HG03571 (cell line): Measurements from ENCODE around the gene FFAR2.

Experiments used
- ATAC-seq: cut with Tn5 transposase; IDR thresholded peaks from one replicate; pipeline ENCODE4 v1.9.1; 2021; ENCODE audit not compliant: unreplicated experiment

FFAR2 gene

GRCh38 chr19:35484252-35485036 lies 36.4 kb downstream of the FFAR2 start:
- ATAC-seq = peak; percentile 79

GRCh38 chr19:35486268-35486708 lies 38.2 kb downstream of the FFAR2 start:
- no peak for ATAC-seq

DNA sequence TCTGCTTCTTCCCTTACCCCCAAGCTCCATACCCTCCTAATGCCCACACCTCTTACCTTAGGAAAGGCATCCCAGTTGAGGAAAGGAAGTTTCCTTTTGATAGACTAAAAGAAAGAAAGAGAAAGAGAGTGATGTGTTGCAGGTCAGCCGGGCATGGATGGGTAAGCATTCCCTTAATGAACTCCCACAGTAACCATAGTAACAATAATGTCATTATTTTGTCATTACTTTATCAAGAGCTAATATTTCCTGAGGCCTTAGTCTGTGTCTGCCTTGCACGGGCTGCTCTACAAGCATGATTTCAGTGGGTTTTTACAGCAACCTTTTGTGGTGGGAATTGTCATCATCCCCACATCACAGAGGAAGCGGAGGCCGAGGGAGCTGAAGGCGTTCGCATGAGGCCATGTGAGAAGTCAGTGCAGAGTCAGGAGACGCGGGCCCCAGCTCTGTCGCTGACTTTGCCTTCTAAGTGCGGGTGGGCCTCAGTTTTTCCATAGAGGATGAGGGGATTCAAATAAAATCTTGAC lies 39.7 kb downstream of the FFAR2 start:
- ATAC-seq = no peak

DNA sequence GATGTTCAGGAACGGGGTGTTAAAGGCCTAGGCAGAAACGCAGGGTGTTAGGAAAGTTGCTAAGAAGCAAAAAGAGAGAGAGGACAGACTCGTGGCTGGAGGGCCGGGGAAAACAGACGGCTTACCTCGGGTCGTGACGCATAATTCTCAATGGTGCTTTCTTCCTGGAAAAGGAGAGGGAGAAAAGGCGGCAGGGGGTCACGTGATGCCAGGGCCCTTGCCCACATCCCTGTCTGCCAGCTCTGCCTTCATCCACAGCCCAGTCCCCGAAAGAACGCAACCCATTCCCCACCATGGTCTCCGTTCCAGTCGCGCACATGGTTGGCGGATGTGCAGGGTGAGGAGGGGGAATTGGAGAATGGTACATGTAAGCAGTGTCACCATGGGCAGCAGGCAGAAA lies 40.6 kb downstream of the FFAR2 start:
- ATAC-seq = no peak

- no peak for ATAC-seq
These were observed 42.3 kb downstream of the FFAR2 start, which contains the start of gene KRTDAP for GRCh38 chr19:35490364-35490763. Gene KRTDAP (minus strand): TSS chr19:35490464. CDS start chr19:35490442, 22 bp downstream.

- no peak for ATAC-seq
These were observed 43.8 kb downstream of the FFAR2 start for GRCh38 chr19:35491836-35492360.

GRCh38 chr19:35493971-35494370 lies 45.9 kb downstream of the FFAR2 start:
- ATAC-seq = no peak

GRCh38 chr19:35495107-35496064 lies 47.3 kb downstream of the FFAR2 start:
- ATAC-seq = no peak

- no peak for ATAC-seq
These were observed 49.3 kb downstream of the FFAR2 start for GRCh38 chr19:35497406-35497805.

- ATAC-seq = no peak
These were observed 50.2 kb downstream of the FFAR2 start for GRCh38 chr19:35498220-35498619.

DNA sequence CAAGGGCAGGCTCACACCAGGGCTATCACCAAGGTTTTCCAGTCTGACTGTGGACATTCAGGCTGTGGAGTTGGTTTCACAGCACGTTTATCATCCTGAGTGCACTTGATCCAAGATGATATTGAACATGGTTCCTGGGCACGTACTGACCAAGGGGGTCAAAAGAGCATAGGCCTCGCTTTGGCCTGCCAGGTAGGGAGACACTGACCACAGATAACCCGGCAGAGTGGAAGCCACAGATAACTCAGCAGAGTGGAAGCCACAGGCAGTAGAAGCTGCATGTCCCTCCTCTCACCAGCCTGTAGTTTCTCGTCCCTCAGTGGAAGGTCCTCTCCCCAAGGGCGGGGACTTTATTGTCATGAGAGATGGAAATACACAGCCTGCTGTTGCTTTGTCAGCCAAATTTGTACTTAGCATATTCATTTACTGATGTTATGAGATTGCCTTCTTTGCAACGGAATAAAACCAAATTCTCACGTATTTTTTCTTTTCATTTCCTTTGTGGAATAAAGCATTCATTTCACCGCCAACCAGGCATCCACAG lies 51.0 kb downstream of the FFAR2 start:
- ATAC-seq = no peak

- ATAC-seq = no peak
These were observed 52.6 kb downstream of the FFAR2 start for GRCh38 chr19:35500611-35501010.
